NCI-H345 treated with DMSO at 0.1 percent for 48 hours (cell line): Measurements from ENCODE around the gene LIN28A.

Experiments
- DNase-seq: peaks from one replicate; lab custom pipeline; 2025; ENCODE audit not compliant: unreplicated experiment; lab: John Stamatoyannopoulos, UW

Gene LIN28A

GRCh38 chr1:26387447-26387846, 23.2 kb upstream of the LIN28A start:
- DNase-seq = no peak

- no peak for DNase-seq
Observed at GRCh38 chr1:26388791-26389445, 21.7 kb upstream of the LIN28A start.

GRCh38 chr1:26389604-26390247, 20.9 kb upstream of the LIN28A start:
- DNase-seq = no peak

GRCh38 chr1:26391450-26391849, 19.2 kb upstream of the LIN28A start:
- no peak for DNase-seq

- no peak for DNase-seq
Observed at GRCh38 chr1:26395754-26396153, 14.9 kb upstream of the LIN28A start.

- DNase-seq = no peak
Observed at GRCh38 chr1:26399034-26399433, 11.6 kb upstream of the LIN28A start.

GRCh38 chr1:26401891-26402290, 8.7 kb upstream of the LIN28A start:
- DNase-seq = no peak

- no peak for DNase-seq
Observed at GRCh38 chr1:26403656-26404055, 7.0 kb upstream of the LIN28A start.

- DNase-seq = no peak
Observed at GRCh38 chr1:26404641-26405040, 6.0 kb upstream of the LIN28A start.

GRCh38 chr1:26405281-26405915, 5.2 kb upstream of the LIN28A start:
- DNase-seq = no peak

GRCh38 chr1:26408604-26409003, 2.0 kb upstream of the LIN28A start:
- no peak for DNase-seq

GRCh38 chr1:26409191-26409807, 1.3 kb upstream of the LIN28A start:
- no peak for DNase-seq

GRCh38 chr1:26411624-26412074, 1.0 kb downstream of the LIN28A start:
- DNase-seq = no peak

GRCh38 chr1:26412180-26412840, 1.7 kb downstream of the LIN28A start:
- no peak for DNase-seq

- DNase-seq = no peak
Observed at GRCh38 chr1:26413031-26413430, 2.4 kb downstream of the LIN28A start.

GRCh38 chr1:26417111-26417759, 6.6 kb downstream of the LIN28A start:
- DNase-seq = peak; percentile 77

GRCh38 chr1:26418865-26419349, 8.3 kb downstream of the LIN28A start:
- DNase-seq = no peak

- DNase-seq = no peak
Observed at GRCh38 chr1:26419494-26419893, 8.9 kb downstream of the LIN28A start.

- no peak for DNase-seq
Observed at GRCh38 chr1:26429721-26430120, 19.1 kb downstream of the LIN28A start.

GRCh38 chr1:26431979-26432695, 21.5 kb downstream of the LIN28A start, which contains the start of gene DHDDS:
TSS of gene DHDDS (plus strand) at chr1:26432321. CDS start at chr1:26432946, 625 bp downstream.
- peak; percentile 95 for DNase-seq
